Erythroblast (primary cell): ENCODE measurements around the gene ZNF460.

Experiments used
- GATA1 ChIP-seq: IDR thresholded peaks from 2 replicates; pipeline ENCODE4 v1.6.1; 2011; ENCODE audit warnings: low read depth, mild to moderate bottlenecking, control low read depth, low read length, moderate library complexity
- POLR2A ChIP-seq: IDR thresholded peaks from 2 replicates; pipeline ENCODE4 v1.6.1; 2011; ENCODE audit warnings: mild to moderate bottlenecking, low read length

DNA sequence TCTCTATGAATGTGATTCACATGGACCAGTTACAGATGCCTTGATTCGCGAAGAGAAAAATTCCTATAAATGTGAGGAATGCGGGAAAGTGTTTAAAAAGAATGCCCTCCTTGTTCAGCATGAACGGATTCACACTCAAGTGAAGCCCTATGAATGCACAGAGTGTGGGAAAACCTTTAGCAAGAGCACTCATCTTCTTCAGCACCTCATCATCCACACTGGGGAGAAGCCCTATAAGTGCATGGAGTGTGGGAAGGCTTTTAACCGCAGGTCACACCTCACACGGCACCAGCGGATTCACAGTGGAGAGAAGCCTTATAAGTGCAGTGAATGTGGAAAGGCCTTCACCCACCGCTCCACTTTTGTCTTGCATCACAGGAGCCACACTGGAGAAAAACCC, 47.7 kb downstream of the ZNF460 start:
- TF ChIP-seq POLR2A (no peak), GATA1 (no peak)
